Right atrium auricular region (tissue), 2 donors: ENCODE results near the gene GSTM2. TPM values are rescaled to one million over a fixed set of nuclear protein-coding genes. Genes with fewer than 3 reads are reported as not detected.

Experiments
- DNase-seq: peaks from one replicate; pipeline ENCODE4 v3.0.0-alpha.2; 2019; ENCODE audit warnings: low spot score
- H3K27ac ChIP-seq, 2 donors: fragments of 200-600 bp; sonication (generic); 1 replicate in 1 of 2; 2 replicates in 1 of 2; pipeline ENCODE4 v1.5.1; 2016 to 2019
- H3K27me3 ChIP-seq, 2 donors: fragments of 200-600 bp; sonication (generic); one replicate each; pipeline versions ENCODE4 v1.5.1 to v1.6.0; 2017 to 2019
- H3K36me3 ChIP-seq: fragments of 200-600 bp; sonication (generic); one replicate; pipeline ENCODE4 v1.5.1; 2016
- H3K4me1 ChIP-seq, 2 donors: fragments of 200-600 bp; sonication (generic); one replicate each; pipeline versions ENCODE4 v1.5.1 to v1.6.0; 2017 to 2019
- H3K4me3 ChIP-seq, 2 donors: fragments of 200-600 bp; sonication (generic); 1 replicate in 1 of 2; 2 replicates in 1 of 2; pipeline ENCODE4 v1.5.1; 2017 to 2019; ENCODE audit warnings: mild to moderate bottlenecking in 1 of 2, moderate library complexity in 1 of 2
- H3K9me3 ChIP-seq, 2 donors: fragments of 200-600 bp; sonication (generic); one replicate each; pipeline ENCODE4 v1.5.1; 2019
- CTCF ChIP-seq, 2 donors: fragments of 200-600 bp; sonication (generic); IDR thresholded peaks; one replicate each; pipeline ENCODE4 v1.5.1; 2019; ENCODE audit warnings: antibody characterized with exemption in 2 of 2
- total RNA-seq, 2 donors: library from RNA; depleted of rRNA; stranded (reverse); fragments of >200 nt; gene quantifications; one replicate each; pipeline ENCODE4 v1.1.0, GENCODE V29; 2016

The GSTM2 gene
- total RNA-seq, 2 donors from 2014 or later: 31.7 to 53.8 TPM

- Histone ChIP-seq H3K27ac (no peak overlapping the region), H3K36me3 (peaks cover 13% of the 10 kb centered on the region), H3K4me3 (no peak overlapping the region), H3K9me3 (no peaks in the 10 kb centered on the region), H3K27me3 (no peaks in the 10 kb centered on the region), H3K4me1 (peaks cover 0 to 15% of the 10 kb centered on the region in 2 donors)
- TF ChIP-seq CTCF (IDR thresholded peaks at IDR 0.05): no peak
- DNase-seq: peak; percentile 21
These were observed 33.6 kb upstream of the GSTM2 start for GRCh38 chr1:109634292-109634691.

GRCh38 chr1:109634771-109635750 is 32.8 kb upstream of the GSTM2 start:
- no peaks in the 10 kb centered on the region for H3K27me3 ChIP-seq
- no peaks in the 10 kb centered on the region for H3K9me3 ChIP-seq
- H3K4me1 ChIP-seq: peaks cover 0 to 15% of the 10 kb centered on the region in 2 donors
- H3K36me3 ChIP-seq: peaks cover 9% of the 10 kb centered on the region
- no peak for TF ChIP-seq CTCF (IDR thresholded peaks at IDR 0.05)
- H3K27ac ChIP-seq: no peak overlapping the region
- peak; percentile 46 for DNase-seq
- no peak overlapping the region for H3K4me3 ChIP-seq

GRCh38 chr1:109635862-109636200 is 32.0 kb upstream of the GSTM2 start:
- no peak for TF ChIP-seq CTCF (IDR thresholded peaks at IDR 0.05)
- H3K4me1 ChIP-seq: peaks cover 0 to 15% of the 10 kb centered on the region in 2 donors
- no peaks in the 10 kb centered on the region for H3K9me3 ChIP-seq
- DNase-seq: peak; percentile 46
- H3K36me3 ChIP-seq: peaks cover 5% of the 10 kb centered on the region
- no peaks in the 10 kb centered on the region for H3K27me3 ChIP-seq
- no peak overlapping the region for H3K4me3 ChIP-seq
- H3K27ac ChIP-seq: no peak overlapping the region

- Histone ChIP-seq H3K4me1 (peaks cover 0 to 15% of the 10 kb centered on the region in 2 donors), H3K27ac (no peak overlapping the region), H3K4me3 (no peak overlapping the region), H3K9me3 (no peaks in the 10 kb centered on the region), H3K36me3 (no peaks in the 10 kb centered on the region), H3K27me3 (no peaks in the 10 kb centered on the region)
- TF ChIP-seq CTCF (IDR thresholded peaks at IDR 0.05): no peak
- peak; percentile 63 for DNase-seq
These were observed 31.5 kb upstream of the GSTM2 start for GRCh38 chr1:109636201-109636952.

GRCh38 chr1:109637446-109637845 is 30.4 kb upstream of the GSTM2 start:
- TF ChIP-seq CTCF (IDR thresholded peaks at IDR 0.05): no peak
- Histone ChIP-seq H3K9me3 (no peaks in the 10 kb centered on the region), H3K27ac (no peak overlapping the region), H3K4me3 (no peak overlapping the region), H3K27me3 (no peaks in the 10 kb centered on the region), H3K36me3 (no peaks in the 10 kb centered on the region), H3K4me1 (peaks cover 0 to 15% of the 10 kb centered on the region in 2 donors)
- DNase-seq: peak; percentile 49
